ENCODE data around the gene SULF2. TPM values are rescaled to one million over a fixed set of nuclear protein-coding genes. Genes with fewer than 3 reads are reported as not detected.

SULF2 gene
- total RNA-seq, 1 donor from 2014 or later: 40.4 TPM

DNA sequence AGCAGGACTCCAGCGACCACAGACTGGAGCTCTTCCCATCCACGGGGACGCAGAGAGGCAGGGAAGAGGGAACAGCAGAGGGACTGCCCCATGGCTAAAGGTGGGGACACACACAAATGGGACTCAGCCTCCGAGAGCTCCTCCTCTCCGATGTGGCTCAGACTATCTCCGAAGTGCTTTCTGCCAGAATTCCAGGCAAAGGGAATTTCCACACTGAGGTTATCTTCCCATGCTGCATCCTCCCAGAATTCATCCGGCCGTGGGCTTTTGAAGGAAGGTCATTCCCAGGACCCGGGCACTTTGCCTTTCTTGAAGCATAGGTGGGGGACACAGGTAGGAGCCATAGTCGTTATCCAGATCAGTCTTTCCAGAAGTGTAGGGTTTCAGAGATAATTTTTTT is 67.9 kb downstream of the SULF2 start:
- Mint-ChIP-seq H3K27me3 (ENCODE audit: unreplicated experiment) (peaks cover 15% of the 10 kb centered on the region), H3K36me3 (ENCODE audit: unreplicated experiment) (no peaks in the 10 kb centered on the region), H3K9me3 (ENCODE audit: unreplicated experiment) (no peaks in the 10 kb centered on the region), H3K4me3 (ENCODE audit: unreplicated experiment) (no peak overlapping the region), H3K27ac (ENCODE audit: unreplicated experiment) (no peak overlapping the region), H3K4me1 (ENCODE audit: unreplicated experiment) (peaks cover 9% of the 10 kb centered on the region)
- DNase-seq (ENCODE audit: extremely low spot score, unreplicated experiment): no peak
- TF ChIP-seq, protein P1, sequence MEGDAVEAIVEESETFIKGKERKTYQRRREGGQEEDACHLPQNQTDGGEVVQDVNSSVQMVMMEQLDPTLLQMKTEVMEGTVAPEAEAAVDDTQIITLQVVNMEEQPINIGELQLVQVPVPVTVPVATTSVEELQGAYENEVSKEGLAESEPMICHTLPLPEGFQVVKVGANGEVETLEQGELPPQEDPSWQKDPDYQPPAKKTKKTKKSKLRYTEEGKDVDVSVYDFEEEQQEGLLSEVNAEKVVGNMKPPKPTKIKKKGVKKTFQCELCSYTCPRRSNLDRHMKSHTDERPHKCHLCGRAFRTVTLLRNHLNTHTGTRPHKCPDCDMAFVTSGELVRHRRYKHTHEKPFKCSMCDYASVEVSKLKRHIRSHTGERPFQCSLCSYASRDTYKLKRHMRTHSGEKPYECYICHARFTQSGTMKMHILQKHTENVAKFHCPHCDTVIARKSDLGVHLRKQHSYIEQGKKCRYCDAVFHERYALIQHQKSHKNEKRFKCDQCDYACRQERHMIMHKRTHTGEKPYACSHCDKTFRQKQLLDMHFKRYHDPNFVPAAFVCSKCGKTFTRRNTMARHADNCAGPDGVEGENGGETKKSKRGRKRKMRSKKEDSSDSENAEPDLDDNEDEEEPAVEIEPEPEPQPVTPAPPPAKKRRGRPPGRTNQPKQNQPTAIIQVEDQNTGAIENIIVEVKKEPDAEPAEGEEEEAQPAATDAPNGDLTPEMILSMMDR (IDR thresholded peaks at IDR 0.05): no peak

DNA sequence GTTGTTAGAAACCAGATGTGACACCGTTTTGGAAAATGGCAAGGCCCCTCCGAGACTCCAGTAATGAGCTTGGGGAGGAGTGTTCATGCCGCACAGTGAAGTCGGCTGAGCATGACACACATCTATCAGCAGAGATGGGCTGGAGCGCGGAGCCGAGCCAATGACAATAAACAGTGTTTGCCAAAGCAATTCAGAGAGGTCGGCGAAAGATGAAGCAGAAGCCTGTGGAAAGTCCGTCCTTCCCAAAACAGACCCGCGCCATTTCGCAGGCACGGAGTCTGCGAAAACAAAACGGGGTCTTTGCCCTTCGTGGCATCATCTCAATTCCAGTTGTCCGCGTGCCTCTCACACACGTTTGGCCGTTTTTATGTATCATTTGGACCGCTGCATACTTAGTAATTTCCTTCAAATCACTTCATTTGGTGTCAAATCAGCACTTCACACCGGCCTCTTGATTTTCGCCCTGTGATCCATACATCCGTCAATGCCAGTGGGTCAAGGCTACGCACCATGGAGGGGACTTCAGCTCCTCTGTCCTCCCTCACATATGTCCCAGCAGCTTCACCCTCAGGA is 71.3 kb downstream of the SULF2 start:
- Mint-ChIP-seq H3K4me3 (ENCODE audit: unreplicated experiment) (no peak overlapping the region), H3K4me1 (ENCODE audit: unreplicated experiment) (no peaks in the 10 kb centered on the region), H3K27ac (ENCODE audit: unreplicated experiment) (no peak overlapping the region), H3K36me3 (ENCODE audit: unreplicated experiment) (peaks cover 2% of the 10 kb centered on the region), H3K9me3 (ENCODE audit: unreplicated experiment) (no peaks in the 10 kb centered on the region), H3K27me3 (ENCODE audit: unreplicated experiment) (peaks cover 16% of the 10 kb centered on the region)
- no peak for DNase-seq (ENCODE audit: extremely low spot score, unreplicated experiment)
- TF ChIP-seq, protein P1 (IDR thresholded peaks at IDR 0.05): no peak

DNA sequence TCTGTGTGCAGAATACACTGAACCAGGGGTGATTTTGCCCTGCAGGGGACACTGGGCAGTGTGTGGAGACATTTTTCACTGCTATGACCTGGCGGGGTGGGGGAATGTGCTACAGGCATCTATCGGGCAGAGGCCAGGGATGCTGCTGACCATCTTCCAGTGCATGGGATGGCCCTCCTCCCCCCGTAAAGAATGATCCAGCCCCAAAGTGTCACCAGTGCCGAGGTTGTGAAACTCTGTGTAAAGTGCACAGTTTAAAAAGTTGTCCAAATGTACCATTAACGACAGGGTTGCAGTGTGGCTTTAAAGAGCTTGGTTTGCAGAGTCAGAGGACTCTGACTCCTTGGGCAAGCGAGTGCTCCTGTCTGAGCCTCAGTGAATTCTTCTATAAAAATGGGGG is 72.1 kb downstream of the SULF2 start:
- Mint-ChIP-seq H3K4me1 (ENCODE audit: unreplicated experiment) (no peaks in the 10 kb centered on the region), H3K9me3 (ENCODE audit: unreplicated experiment) (no peaks in the 10 kb centered on the region), H3K4me3 (ENCODE audit: unreplicated experiment) (no peak overlapping the region), H3K27me3 (ENCODE audit: unreplicated experiment) (peaks cover 20% of the 10 kb centered on the region), H3K36me3 (ENCODE audit: unreplicated experiment) (peaks cover 2% of the 10 kb centered on the region), H3K27ac (ENCODE audit: unreplicated experiment) (no peak overlapping the region)
- TF ChIP-seq, protein P1 (IDR thresholded peaks at IDR 0.05): no peak
- no peak for DNase-seq (ENCODE audit: extremely low spot score, unreplicated experiment)

DNA sequence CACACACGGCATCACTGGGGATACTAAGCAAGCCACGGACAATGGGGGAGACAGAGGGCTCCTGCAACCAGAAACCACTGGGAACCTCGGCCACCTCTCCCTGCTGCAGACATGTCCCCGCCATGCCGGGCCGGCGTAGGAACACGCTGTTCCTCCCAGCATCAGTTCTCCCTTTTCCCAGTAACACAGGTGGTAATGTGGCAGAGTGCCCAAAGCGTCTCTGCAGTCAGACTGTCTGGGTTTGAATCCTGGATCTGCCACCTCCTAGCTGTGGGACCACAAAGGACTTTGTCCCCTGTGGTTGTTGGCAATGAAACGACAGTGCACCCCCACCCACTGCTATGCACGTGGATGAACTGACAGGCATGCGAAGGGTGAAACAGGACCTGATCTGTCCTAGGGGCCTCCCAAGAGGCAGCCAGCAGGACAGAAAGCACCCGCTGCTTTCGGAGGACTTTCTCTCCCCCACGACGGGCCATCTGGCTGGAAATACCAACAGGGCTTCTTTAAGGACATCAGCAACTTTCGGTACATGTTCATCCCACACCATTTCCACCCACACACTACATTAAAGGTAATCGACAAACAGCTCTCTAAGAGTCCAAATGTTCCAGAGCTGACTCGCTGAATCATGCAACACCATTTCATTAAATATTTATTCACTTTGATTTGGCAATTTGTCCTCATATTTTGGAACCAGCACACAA is 74.1 kb downstream of the SULF2 start:
- no peak overlapping the region for H3K4me3 Mint-ChIP-seq (ENCODE audit: unreplicated experiment)

DNA sequence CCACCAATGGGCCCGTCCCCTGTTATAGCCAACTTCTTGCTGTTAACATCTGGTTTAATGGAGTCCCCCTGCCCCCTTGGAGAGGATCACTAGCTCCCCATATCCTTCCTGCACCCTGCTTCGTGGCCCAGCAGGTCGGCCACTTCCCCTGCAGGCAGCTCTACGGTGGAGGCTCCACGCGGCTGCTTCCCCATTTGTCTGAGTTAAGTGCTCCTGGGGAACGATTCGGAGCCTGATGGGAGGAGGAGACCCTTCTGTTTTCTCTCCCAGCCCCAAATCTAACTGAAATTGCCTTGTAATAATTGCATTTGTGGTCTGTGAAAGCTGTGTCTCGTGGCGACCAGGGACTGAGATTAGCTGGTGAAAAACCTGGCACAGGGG is 74.6 kb downstream of the SULF2 start:
- Mint-ChIP-seq H3K36me3 (ENCODE audit: unreplicated experiment) (peaks cover 2% of the 10 kb centered on the region), H3K4me1 (ENCODE audit: unreplicated experiment) (no peaks in the 10 kb centered on the region), H3K4me3 (ENCODE audit: unreplicated experiment) (no peak overlapping the region), H3K27me3 (ENCODE audit: unreplicated experiment) (peaks cover 29% of the 10 kb centered on the region), H3K27ac (ENCODE audit: unreplicated experiment) (no peak overlapping the region), H3K9me3 (ENCODE audit: unreplicated experiment) (no peaks in the 10 kb centered on the region)
- TF ChIP-seq, protein P1 (IDR thresholded peaks at IDR 0.05): no peak
- DNase-seq (ENCODE audit: extremely low spot score, unreplicated experiment): no peak

More for the DNA sequence above, 74.1 kb downstream of the SULF2 start:
- Mint-ChIP-seq H3K36me3 (ENCODE audit: unreplicated experiment) (peaks cover 2% of the 10 kb centered on the region), H3K27me3 (ENCODE audit: unreplicated experiment) (peaks cover 31% of the 10 kb centered on the region), H3K9me3 (ENCODE audit: unreplicated experiment) (no peaks in the 10 kb centered on the region), H3K4me1 (ENCODE audit: unreplicated experiment) (no peaks in the 10 kb centered on the region), H3K27ac (ENCODE audit: unreplicated experiment) (no peak overlapping the region)
- DNase-seq (ENCODE audit: extremely low spot score, unreplicated experiment): no peak
- TF ChIP-seq, protein P1 (IDR thresholded peaks at IDR 0.05): no peak

All from osteocyte (in vitro differentiated cells).